Activated gamma-delta T cell (primary cell): ENCODE measurements around the gene ZWINT.

Source experiments
- DNase-seq: peaks from one replicate; lab custom pipeline; 2025; lab: John Stamatoyannopoulos, UW
- total RNA-seq, 2 donors: gene quantifications; one replicate each; lab custom pipeline; 2026; lab: John Stamatoyannopoulos, UW

Gene ZWINT
- 2.5 to 3.1 reads per million in 2 donors for total RNA-seq

- DNase-seq, result peak; percentile 79
These were observed at the start of gene ZWINT for GRCh38 chr10:56360967-56361612. Gene ZWINT, minus strand, starts transcription at chr10:56361259. Its CDS starts 23 bp downstream, at chr10:56361236.

- DNase-seq, result no peak
These were observed 22.7 kb upstream of the ZWINT start for GRCh38 chr10:56383806-56384205.

GRCh38 chr10:56370217-56371113 lies 9.4 kb upstream of the ZWINT start:
- no peak for DNase-seq

GRCh38 chr10:56360583-56360966 lies 484 bp downstream of the ZWINT start:
- DNase-seq, result no peak

- DNase-seq, result no peak
These were observed 1.2 kb downstream of the ZWINT start for GRCh38 chr10:56359837-56360236.

- DNase-seq, result no peak
These were observed 4.0 kb downstream of the ZWINT start for GRCh38 chr10:56357018-56357417.

GRCh38 chr10:56351909-56352630 lies 9.0 kb downstream of the ZWINT start:
- DNase-seq, result no peak

GRCh38 chr10:56349611-56350010 lies 11.4 kb downstream of the ZWINT start:
- no peak for DNase-seq

- DNase-seq, result no peak
These were observed 13.0 kb downstream of the ZWINT start for GRCh38 chr10:56348101-56348500.

- DNase-seq, result no peak
These were observed 14.1 kb downstream of the ZWINT start for GRCh38 chr10:56346845-56347415.

GRCh38 chr10:56341612-56342011 lies 19.4 kb downstream of the ZWINT start:
- DNase-seq, result no peak

- no peak for DNase-seq
These were observed 31.1 kb downstream of the ZWINT start for GRCh38 chr10:56329961-56330360.

GRCh38 chr10:56327118-56327517 lies 33.9 kb downstream of the ZWINT start:
- no peak for DNase-seq

GRCh38 chr10:56319386-56319785 lies 41.7 kb downstream of the ZWINT start:
- no peak for DNase-seq

GRCh38 chr10:56318816-56319215 lies 42.2 kb downstream of the ZWINT start:
- no peak for DNase-seq

- no peak for DNase-seq
These were observed 43.5 kb downstream of the ZWINT start for GRCh38 chr10:56317603-56318002.

GRCh38 chr10:56316603-56317002 lies 44.5 kb downstream of the ZWINT start:
- no peak for DNase-seq
